KG1 (cell line): Measurements from ENCODE around the gene ITM2B.

Experiments
- DNase-seq: peaks from one replicate; lab custom pipeline; 2025; lab: John Stamatoyannopoulos, UW

Gene ITM2B

DNA sequence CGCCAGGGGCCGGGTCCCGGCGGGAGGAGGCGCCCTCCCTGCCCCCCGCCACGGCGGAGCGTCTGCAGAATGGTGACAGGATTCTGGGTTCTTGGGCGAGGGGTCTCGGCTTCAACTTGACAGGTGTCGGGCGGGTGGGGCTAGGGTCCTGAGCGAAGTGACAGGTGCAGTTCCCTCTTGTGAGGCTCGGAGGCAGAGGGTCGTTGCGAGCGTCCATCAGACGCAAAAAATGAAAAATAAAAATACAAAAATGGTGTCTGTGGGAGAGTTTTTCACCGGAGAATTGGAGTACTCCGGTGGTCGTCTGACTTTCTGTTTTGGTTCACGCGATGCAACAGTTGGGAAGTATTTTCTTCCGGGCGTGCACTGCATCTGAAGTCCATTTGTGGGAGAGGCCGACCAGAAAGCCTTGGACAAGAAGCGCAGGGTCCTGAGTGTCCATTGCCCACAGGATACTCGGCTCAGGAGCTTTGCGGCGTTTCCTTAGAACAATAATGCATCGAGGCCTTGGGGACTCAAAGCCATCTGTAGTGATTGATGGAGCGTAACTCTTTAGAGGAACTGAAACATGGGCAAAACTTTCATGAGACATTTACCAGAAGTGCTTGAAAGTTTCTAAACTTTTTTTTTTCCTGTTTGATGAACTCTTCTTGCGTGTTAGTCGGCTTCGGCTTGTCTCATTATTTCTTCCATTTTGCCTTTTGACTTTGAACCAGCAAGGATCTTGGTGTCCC is 71.3 kb downstream of the ITM2B start:
- DNase-seq = peak; percentile 86

GRCh38 chr13:48311223-48311622 is 78.2 kb downstream of the ITM2B start:
- no peak for DNase-seq

- no peak for DNase-seq
These were observed 83.1 kb downstream of the ITM2B start for GRCh38 chr13:48315969-48316650.

GRCh38 chr13:48316826-48317510 is 84.0 kb downstream of the ITM2B start:
- no peak for DNase-seq

DNA sequence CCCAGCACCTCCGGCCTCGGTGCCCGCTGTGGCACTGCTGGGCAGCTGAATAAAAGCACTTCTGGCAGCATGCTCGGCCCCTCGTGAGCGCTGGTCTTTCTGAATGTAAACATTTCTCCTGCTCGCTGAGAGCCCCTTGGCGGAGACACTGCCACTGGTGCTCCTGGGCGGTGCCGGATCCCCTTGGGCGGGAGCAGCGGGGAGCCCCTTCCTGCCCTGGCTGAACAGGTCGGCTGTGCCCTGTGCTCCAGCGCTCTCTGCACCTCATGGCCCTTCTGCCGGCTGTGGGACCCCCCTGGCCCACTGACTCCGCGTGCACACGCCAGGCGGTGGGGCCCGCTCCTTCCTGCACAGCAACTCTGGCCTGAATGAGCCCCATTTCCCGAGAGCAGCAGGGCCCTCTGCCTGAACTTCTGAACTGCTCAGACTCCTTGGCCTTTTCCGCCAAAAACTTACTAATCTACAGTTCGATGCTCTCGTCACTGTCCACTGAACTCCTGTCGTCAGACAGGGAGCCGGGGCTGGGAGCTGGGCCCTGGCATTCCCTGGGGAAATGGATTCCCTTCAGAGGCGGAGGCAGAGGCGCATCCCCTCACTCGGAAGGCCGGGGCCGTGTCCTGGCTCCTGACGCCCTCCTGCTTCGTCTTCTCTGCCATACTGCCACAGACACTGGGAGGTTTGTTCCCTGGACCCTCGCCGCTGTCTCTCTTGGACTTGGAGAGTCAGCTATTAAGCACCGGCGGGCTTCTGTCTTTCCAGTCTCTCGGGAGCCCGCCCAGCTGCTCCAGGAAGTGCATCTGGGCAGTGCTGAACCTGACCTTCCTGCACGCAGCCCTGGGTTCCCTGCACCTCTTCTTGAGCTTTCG is 84.7 kb downstream of the ITM2B start:
- no peak for DNase-seq

- DNase-seq = no peak
These were observed 85.4 kb downstream of the ITM2B start for GRCh38 chr13:48318377-48318811.

DNA sequence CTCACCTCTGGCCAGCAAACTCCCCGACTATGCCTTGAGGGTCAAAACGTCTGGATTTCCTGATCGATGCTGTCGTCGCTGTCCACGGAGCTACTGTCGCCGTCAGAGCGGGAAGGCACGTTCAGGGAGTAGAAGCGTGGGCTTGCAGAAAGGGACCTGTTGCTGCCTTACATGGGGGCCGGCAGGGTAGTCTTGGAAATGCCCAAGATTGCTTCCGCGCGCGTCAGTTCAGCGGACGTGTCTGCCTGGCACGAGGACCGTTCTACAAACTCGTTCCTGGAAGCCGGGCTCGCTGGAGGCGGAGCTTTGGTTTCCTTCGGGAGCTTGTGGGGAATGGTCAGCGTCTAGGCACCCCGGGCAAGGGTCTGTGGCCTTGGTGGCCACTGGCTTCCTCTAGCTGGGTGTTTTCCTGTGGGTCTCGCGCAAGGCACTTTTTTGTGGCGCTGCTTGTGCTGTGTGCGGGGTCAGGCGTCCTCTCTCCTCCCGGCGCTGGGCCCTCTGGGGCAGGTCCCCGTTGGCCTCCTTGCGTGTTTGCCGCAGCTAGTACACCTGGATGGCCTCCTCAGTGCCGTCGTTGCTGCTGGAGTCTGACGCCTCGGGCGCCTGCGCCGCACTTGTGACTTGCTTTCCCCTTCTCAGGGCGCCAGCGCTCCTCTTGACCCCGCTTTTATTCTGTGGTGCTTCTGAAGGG is 86.0 kb downstream of the ITM2B start:
- DNase-seq = no peak
